CD4-positive, alpha-beta T cell treated with Interleukin-4 for 1 hour (primary cell): ENCODE measurements around the gene LITAFD.
A peak's percentile ranks its signal among the peaks of the same experiment; 100 is the strongest.
"Not testable (repeated sequence)": the region's sequence is repeated elsewhere in the genome, so short reads cannot be mapped to it uniquely, and the experiment has no call there.

ENCODE experiments used
- DNase-seq, 2 donors: peaks; one replicate each; pipeline ENCODE4 v3.0.0-alpha.2; 2020 to 2022

Gene LITAFD

DNA sequence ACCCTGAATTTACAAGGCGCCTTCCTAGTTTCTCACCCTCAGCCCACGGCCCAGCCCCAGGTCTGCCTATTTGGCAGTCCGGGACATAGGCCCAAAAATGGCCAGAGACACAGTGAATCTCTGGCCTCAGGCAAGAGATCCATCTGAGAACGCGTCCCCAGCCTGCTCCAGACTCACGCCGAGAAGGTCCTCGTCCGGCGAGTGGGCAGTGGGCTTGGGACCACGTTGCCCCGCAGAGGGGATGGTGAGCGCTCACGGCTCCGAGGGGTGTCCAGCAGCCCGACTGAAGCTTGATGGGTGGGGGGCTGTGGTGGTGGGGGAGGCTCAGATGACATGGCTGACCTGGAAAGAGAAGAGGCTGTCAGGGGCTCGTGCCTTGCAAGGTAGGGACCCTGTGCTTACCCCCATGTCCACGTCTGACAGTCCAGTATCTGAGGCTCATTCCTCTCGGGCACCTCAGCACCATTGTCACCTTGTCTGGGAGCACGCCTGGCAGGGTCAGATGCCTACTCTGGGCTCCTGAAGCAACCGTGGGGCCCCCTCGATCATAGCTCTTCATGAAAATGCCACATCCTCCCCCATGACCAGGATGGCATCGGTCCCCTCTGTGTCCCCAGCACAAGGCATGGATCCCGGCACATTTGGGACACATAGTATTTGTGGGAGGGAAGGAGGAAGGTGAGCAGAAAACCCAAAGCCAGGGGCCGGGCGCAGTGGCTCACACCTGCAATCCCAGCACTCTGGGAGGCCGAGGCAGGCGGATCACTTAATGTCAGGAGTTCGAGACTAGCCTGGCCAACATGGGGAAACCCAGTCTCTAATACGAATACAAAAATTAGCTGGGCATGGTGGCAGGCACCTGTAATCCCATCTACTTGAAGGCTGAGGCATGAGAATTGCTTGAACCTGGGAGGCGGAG is 22.9 kb upstream of the LITAFD start:
- DNase-seq = no peak

DNA sequence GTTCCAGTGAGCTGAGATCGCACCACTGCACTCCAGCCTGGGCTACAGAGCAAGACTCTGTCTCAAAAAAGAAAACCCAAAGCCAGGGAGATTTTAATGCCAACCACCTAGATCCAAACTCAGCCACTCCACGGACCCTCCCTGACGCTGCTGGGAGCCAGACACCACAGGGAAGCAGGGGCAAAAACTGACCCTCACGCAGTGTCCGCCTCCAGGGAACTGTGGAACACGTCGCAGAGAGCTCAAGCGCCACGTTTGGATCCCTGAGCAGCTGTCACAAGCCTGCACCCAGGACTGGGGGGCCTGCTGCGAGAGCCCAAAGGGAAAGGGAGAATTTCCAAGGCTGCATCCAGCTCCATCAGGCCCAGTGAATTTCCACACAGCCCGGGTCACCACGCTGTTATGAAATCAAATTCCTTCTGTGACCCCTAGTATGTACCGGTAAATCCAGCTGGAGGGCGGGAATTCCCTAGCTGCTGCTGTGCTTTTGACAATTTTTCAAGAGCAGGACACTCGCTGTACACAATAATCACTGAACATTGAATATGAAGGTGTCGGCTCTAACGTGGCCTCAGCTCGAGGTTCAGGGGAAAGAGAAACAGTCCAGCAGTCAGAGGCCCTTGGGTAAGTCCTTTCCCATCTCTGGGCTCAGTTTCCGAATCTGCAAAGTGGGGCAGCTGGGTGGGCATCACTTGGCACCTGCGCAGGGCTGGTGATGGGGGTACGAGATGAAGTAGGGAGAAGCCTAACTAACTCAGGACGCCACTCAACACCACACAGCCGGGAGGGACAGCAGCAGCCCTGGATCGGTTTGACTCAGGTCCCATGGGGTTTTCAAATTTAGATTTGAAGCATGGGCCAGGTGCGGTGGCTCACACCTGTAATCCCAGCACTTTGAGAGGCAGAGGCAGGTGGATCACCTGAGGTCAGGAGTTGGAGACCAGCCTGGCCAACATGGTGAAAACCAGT is 22.0 kb upstream of the LITAFD start:
- DNase-seq = no peak

DNA sequence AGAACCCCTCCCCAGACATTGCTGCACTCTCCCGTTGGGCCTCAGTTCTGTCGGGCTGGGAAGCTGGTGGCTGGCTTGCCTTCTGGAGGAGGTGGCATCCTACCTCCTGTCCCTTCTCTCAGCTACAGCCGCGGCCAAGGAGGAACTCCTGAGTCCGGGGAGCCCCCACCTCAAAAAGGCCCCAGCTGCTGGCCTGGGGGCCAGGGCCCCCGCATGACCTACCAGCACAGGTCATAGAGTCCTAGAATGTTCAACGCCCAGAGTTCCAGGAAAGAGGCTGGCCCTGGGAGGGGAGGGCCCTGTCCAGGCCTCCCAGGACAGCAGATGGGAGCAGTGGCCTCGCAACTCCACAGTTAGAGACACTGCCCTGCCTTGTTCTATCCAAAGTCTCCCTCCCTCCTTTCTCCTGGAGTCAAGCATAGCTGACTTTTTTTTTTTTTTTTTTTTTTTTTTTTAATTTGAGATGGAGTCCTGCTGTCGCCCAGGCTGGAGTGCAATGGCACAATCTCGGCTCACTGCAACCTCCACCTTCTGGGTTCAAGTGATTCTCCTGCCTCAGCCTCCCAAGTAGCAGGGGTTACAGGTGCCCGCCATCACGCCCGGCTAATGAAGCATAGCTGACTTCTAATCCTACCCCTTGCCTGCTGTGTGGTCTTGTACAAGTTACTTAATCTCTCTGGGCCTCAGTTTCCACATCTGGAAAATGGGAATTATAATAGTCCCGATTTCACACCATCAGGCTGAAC is 20.4 kb upstream of the LITAFD start:
- no peak for DNase-seq

DNA sequence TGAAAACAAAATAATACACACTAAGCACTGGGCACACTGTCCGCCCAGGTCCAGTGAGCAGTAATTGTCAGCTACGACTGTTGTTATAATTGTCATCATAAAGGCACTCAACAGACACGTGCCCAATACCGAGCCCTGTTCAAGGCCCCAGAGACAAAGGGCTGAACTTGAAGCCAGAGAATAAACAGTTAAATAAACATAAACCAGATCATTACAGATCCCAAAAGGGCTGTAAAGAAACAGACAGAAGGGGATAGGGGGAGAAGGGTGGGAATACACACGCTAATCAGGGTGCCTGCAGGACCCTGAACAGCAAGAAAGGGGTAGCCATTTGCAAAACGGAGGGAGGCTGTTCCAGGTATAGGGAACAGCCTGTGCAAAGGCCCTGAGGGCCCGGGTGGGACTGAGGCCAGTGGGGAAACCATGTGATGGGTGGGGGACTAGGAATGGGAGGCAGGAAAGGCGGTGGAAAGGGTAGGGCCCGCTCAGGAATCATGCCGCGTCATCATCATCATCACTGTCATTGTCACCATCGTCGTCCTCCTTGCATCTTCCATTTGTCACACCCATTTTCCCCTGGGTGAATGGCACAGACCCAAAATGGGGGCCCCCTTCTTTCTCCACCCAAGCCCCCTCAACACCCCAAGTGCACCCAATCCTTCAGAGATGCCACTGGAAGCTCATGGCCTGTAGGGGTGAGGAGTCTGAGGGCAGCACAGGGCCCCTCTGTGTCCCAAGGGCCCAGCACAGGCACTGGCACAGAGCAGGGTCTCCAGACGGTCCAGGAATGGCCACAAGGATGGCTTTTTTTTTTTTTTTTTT is 19.6 kb upstream of the LITAFD start:
- no peak for DNase-seq

DNA sequence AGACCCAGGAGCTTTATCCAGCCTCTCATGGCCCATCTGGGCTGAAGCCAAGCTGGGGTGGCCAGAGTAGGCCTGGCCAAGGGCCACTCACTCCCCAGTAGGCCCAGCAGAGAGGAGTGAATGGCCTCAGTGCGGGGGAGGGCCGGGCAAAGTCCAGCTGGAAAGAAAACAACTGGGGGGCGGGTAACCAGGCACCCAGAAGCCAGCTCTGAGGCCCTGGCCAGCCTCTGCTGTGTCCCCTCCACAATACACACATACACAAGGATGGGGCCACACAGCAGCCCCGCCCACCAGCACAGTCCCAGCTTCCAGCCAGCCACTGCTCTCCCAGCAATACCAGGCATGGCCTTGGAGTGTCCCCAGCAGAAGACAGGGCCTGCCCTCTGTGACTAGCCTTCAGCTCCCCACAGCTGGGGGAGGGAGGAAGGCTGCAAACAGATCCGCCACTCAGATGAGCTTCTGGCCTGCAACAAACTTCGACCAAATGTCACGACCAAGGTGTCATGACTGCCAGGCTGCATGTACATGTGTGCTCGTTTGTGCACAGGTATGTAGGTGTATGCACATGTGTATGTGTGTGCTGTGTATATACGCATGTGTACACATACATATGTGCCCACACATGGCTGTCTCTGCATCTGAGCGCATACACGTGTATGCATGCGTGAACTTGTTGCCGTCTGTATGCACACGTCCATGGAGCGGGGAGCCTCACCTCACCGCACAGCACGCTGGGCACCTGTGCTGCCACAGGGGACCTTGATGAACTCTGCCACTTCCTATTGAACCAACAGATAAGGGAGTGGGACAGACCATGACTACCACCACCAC is 18.3 kb upstream of the LITAFD start:
- no peak for DNase-seq

DNA sequence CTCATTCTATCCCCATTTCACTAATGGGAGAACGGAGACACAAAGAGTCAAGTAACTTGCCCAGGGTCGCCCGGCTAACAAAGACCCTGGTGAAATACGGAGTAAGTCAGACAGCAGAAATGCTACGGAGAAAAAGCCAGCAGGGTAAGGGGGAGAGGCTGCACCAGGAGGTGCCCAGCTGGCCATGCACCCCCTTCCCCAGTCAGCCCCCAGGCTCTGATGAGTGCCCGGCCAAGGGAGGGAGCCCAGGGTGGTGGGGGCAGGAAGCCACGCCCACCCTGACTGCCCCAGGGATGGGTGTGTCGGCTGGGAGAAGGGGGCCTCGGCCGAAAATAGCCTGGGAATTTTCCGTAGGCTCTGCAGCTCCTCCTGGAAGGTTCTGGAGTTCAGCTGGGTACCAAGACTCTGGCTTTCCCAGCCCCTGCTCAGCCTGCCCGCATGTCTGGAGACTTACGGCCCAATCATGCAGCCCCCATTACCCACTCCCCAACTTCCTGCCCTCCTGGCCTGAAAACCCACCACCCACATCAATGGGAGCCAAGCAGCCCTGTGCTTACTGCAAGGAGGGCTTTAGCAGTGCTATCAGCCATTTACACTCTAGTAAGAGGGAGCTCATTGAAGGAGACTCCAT is 17.6 kb upstream of the LITAFD start:
- no peak for DNase-seq

DNA sequence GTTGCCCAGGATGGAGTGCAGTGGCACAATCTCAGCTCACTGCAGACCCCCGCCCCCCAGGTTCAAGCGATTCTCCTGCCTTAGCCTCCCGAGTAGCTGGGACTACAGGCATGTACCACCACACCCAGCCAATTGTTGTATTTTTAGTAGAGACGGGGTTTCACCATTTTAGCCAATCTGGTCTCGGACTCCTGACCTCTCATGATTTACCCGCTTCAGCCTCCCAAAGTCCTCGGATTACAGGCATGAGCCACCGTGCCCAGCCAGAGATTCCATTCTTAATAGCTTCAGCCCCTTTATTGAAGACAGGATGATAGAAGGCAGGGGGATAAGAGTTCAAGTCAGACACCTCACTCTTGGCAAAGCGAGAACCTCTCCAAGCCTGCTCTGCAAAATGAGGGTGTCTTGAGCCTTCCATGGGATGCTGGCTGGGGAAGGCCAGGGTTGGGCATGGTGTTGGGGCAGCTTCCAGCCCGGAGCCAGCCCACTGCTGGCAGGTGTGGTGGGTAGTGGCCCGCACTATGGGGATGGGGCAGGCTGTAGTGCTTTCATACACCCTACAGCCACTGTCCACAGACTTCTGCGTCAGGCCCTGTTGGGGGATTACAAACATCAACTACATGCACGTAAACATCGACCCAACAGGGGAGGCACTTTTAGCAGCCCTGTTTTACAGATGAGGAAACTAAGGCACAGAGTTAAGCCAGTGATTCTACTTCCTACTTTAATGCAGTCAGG is 16.8 kb upstream of the LITAFD start:
- DNase-seq = no peak

DNA sequence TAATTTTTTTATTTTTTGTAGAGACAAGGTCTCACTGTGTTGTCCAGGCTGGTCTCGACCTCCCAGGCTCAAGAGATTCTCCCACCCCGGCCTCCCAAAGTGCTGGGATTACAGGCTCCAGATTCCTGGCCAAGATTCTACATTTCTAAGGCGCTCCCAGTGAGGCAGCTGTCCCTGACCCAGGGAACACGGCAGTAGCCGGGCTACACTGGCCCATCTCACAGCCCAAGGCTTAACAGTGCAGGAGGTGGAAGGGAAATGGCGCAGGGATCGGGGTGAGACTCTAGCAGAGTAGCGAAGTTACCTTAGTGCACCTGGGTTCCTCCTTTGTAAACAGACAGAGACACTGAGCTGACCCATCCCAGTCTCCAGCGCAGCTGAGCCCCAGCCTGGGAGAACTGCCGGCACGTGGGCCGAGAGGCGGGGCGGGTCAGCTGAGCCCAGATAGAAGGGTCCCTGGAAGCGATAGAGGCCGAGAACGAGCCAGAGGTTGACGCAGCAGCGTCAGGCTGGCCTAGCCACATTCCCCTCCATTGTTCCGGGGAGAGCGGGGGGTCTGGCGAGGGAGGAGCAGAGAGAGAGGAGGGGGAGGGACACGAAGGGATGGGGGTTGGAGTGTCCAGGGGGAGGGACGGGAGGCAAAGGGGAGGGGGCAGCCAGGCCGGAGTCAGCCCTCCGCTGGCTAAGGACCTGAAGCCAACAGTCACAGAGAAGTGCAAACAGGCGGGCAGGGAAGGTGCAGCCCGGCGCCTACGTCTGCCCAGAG is 15.8 kb upstream of the LITAFD start:
- no peak for DNase-seq

DNA sequence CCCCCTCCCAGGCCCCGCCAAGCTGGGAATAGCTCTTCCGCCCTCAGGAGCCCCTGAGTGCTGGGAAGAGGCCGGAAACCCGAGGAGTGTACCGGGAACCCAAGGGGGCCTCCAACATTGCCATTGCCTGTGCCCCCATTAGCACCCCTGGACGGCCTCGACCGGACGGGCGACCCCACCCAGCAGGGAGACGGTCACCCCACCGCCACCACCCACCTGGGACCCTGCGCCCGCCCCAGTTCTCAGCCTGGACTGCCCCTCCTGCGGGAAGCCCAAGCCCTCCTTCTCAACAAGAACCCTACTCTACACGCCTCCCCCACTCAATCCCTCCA is 15.3 kb upstream of the LITAFD start:
- no peak for DNase-seq

DNA sequence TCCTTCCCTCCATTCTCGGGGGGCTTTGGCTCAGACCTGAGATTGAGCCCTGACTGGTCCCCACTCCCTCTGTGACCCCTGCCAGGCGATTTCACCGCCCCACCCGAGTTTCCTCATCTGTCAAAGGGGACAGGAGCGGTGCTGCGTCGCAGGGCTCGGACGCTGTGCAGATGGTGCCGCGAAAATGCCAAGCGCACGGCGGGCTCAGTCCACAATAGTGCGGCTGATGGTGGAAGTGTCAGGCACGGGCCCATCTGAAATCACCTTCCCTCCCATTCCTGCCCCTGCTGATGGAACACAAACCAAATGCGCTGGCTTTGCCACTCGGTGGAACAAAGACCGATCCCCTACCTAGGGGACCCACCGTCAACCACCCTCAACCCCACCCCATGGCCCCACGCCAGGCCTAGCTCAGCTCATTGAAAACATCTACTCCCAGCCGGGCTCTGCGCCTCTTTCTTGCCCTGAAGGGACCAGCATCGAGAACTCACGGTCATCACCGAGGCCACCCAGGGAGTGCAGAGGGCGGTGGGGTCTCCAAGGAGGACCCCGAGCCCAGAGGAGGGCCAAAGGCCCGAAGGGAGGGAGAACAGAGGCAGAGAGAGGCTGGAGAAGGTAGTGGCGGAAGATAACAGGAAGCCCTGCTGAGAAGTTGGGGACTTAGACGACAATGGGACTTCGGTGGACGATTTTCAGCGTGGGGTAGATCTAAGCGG is 14.8 kb upstream of the LITAFD start:
- no peak for DNase-seq

DNA sequence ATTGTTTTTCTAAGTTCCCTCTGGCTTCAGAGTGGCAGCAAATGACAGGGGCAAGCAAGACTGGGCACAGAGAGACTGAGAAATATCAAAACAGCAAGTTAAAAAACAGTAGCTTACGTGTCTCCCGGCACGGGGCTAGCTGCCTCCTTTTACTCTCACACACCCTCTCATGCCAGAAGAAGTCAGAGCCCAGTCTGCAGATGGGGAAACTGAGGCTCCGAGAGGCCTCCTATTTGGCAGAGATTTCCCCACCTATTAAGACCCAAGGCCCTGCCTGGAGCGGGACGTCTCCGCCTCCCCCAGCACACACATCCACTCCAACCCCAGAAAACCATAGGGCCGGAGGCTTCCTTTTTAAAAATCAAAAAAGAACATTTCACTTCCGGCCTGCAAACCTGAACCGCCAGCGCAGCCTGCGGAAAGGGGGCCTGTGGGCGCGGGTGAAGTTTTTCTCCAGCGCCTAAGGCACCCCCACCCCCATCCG is 14.2 kb upstream of the LITAFD start:
- DNase-seq = peak; percentile 49 to 69

DNA sequence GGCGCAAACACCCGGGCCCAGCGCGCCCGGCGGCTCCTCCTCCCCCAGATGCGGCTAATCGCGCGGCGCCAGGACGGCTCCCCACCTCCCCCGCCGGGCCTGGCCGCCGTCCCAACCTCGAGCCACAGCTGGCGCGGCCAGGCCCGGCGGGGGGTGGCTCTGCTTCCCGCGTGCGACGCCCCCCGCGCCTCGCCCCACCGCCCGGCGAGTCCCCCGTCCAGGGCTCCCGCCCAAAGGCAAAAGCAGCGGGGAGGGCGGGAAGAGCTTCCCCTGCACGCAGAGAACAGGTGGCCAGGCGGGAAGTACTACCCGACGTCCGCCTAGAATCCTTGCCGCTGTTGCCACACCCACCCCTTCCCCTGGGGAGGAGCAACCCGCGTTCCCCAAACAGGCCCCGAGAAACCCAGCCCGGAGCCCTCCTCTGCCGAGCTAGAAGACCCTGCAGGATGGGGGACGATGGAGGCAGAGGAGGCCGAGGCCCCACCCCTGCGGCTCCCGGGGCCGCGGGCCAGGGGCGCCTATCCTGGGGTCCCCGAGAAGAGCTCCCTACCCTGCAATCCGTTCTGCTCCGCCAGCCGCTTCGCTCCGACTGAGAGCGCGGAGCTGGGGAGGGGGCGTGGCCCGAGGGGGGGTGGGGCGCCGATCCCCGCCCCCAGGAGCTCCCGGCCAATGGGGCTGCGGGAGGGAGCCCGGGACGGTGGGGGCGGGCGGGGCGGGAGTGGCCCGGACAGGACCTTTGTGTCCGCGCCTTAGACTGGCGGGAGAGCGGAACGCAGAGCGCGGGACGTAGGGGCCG is 13.5 kb upstream of the LITAFD start, which contains the start of gene CARHSP1:
TSS of gene CARHSP1 (minus strand) at position 591 of the 796 bp plus-strand sequence. CDS start 9,678 bp downstream, outside the sequence.
- DNase-seq = peak; percentile 83

DNA sequence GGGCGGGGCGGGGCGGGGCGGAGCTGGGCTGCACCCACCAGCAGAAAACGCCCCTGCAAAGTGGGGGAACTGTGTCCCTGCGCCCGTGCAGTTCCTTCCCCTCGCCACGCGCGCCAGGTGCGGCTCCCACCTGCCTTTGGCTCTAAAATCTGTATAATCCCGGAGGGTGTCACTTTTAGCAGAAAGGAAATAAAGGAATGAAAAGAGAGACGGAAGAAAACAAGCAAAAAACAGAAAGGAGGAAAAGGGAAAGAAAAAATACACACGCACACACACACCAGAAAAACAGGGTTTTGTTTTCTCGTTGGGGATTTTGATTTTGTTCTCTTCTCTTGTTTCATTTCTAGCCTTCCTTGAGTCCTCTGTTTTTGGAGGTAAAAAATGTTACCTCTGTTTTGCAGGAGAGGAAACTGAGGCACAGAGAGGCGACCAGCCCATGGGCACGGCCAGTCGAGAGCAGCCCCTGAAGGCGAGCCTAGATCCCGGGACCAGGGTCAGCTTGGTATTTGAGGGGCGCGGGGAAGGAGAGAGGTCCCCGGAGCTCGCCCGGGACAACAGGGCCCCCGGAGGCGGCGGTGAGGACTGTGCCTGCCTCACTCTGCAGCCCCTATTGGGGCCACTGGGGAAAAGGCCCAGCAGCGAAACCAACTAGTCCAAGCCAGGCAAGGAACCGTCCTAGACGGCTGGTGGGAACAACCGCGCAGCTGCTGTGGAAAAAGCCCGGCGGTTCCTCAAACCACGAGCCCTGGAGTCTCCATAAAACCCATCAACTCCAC is 12.8 kb upstream of the LITAFD start:
- no peak for DNase-seq

DNA sequence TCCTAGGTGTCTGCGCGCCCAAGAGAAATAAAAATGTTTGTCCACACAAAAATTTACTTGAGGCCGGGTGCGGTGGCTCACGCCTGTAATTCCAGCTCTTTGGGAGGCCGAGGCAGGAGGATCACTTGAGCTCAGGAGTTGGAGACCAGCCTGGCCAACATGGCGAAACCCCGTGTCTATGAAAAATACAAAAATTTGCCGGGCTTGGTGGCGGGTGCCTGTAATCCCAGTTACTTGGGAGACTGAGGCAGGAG is 12.2 kb upstream of the LITAFD start:
- DNase-seq = not testable (repeated sequence)

DNA sequence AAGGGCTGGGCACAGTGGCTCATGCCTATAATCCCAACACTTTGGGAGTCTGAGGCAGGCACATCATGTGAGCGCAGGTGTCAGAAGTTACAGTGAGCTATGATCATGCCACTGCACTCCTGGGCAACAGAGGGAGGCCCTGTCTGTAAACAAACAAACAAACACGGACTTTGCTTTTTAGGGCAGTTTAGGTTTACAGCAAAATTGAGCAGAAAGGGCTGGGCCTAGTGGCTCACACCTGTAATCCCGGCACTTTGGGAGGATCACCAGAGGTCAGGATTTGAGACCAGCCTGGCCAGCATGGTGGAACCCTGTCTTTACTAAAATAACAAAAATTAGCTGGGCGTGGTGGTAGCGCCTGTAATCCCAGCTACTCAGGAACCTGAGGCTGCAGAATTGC is 10.1 kb upstream of the LITAFD start:
- no peak for DNase-seq

DNA sequence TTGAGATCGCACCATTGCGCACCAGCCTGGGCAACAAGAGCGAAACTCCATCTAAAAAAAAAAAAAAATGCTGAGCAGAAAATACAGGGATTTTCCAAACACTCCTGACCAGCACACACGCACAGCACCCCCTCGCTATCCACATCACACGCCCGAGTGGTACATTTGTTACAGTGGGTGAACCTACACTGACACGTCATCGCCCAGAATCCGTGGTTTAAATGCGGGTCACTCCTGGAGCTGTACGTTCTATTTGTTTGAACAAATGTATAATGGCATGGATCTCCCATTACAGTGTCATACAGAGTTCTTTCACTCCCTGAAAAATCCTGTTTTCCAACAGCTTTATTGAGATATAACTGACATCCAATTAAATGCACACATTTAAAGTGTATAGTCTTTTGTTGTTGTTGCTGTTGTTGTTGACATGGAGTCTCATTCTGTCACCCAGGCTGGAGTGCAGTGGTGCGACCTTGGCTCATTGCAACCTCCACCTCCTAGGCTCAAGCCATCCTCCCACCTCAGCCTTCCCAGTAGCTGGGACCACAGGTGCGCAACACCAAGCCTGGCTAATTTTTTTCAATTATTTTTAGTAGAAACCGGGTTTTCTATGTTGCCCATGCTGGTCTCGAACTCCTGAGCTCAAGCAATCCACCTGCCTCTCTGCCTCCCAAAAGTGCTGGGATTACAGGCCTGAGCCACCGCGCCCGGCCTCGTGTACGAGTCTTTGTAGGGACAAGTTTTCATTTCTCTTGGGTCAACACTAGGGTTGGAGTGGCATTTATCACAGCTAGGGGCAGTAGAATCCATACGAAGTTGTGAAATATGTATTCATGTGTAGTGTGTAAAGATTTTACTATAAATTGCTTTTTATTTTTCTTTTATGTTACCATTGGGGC is 8.9 kb upstream of the LITAFD start:
- DNase-seq = no peak
